BLaER1 (cell line): Measurements from ENCODE around the gene SNTA1.

ENCODE experiments used
- H3K27ac ChIP-seq: shearing (Covaris generic); formaldehyde crosslinking; 2 replicates; pipeline ENCODE4 v1.8.1; 2022
- H3K27me3 ChIP-seq: shearing (Covaris generic); formaldehyde crosslinking; 2 replicates; pipeline ENCODE4 v1.8.1; 2022
- H3K36me3 ChIP-seq: shearing (Covaris generic); formaldehyde crosslinking; 2 replicates; pipeline ENCODE4 v1.8.1; 2022
- H3K4me1 ChIP-seq: shearing (Covaris generic); formaldehyde crosslinking; 2 replicates; pipeline ENCODE4 v1.8.1; 2022
- H3K4me2 ChIP-seq: shearing (Covaris generic); formaldehyde crosslinking; 2 replicates; pipeline ENCODE4 v1.8.1; 2022
- H3K4me3 ChIP-seq: shearing (Covaris generic); formaldehyde crosslinking; 2 replicates; pipeline ENCODE4 v1.8.1; 2022
- H3K9ac ChIP-seq: shearing (Covaris generic); formaldehyde crosslinking; 2 replicates; pipeline ENCODE4 v1.8.1; 2022
- H3K9me3 ChIP-seq: shearing (Covaris generic); formaldehyde crosslinking; 2 replicates; pipeline ENCODE4 v1.8.1; 2022
- H4K20me1 ChIP-seq: shearing (Covaris generic); formaldehyde crosslinking; 2 replicates; pipeline ENCODE4 v1.8.1; 2022
- Cebpa-rat ChIP-seq: shearing (Covaris generic); IDR thresholded peaks from 2 replicates; pipeline ENCODE4 v1.8.1; 2022

Gene SNTA1

GRCh38 chr20:33411711-33412483 is 31.7 kb downstream of the SNTA1 start:
- Histone ChIP-seq H3K4me2 (peak overlapping the region; percentile 94), H3K27ac (peak overlapping the region; percentile 92; the same call in 1 of the 2 replicates), H3K36me3 (peaks cover 53% of the 10 kb centered on the region), H4K20me1 (no peaks in the 10 kb centered on the region), H3K9me3 (no peaks in the 10 kb centered on the region; the same call in 1 of the 2 replicates), H3K27me3 (no peaks in the 10 kb centered on the region), H3K9ac (no peak overlapping the region), H3K4me1 (peaks cover 56% of the 10 kb centered on the region), H3K4me3 (no peak overlapping the region)
- TF ChIP-seq Cebpa-rat = no peak

GRCh38 chr20:33411242-33411641 is 32.3 kb downstream of the SNTA1 start:
- Histone ChIP-seq H4K20me1 (no peaks in the 10 kb centered on the region), H3K4me1 (peaks cover 62% of the 10 kb centered on the region), H3K9ac (no peak overlapping the region), H3K27me3 (no peaks in the 10 kb centered on the region), H3K36me3 (peaks cover 49% of the 10 kb centered on the region), H3K4me2 (peak overlapping the region; percentile 94), H3K9me3 (no peaks in the 10 kb centered on the region; the same call in 1 of the 2 replicates), H3K4me3 (no peak overlapping the region), H3K27ac (peak overlapping the region; percentile 92)
- TF ChIP-seq Cebpa-rat = no peak

GRCh38 chr20:33410081-33410742 is 33.4 kb downstream of the SNTA1 start:
- no peaks in the 10 kb centered on the region; the same call in 1 of the 2 replicates for H3K9me3 ChIP-seq
- H4K20me1 ChIP-seq = no peaks in the 10 kb centered on the region
- TF ChIP-seq Cebpa-rat = no peak
- H3K27ac ChIP-seq = peak overlapping the region; percentile 92
- peak overlapping the region; percentile 25; the same call in 1 of the 2 replicates for H3K9ac ChIP-seq
- no peaks in the 10 kb centered on the region for H3K27me3 ChIP-seq
- H3K4me1 ChIP-seq = peaks cover 65% of the 10 kb centered on the region
- no peak overlapping the region for H3K4me3 ChIP-seq
- peaks cover 50% of the 10 kb centered on the region for H3K36me3 ChIP-seq
- H3K4me2 ChIP-seq = peak overlapping the region; percentile 94

GRCh38 chr20:33408716-33409654 is 34.6 kb downstream of the SNTA1 start:
- H3K9ac ChIP-seq = peak overlapping the region; percentile 80
- TF ChIP-seq Cebpa-rat = no peak
- H3K4me2 ChIP-seq = peak overlapping the region; percentile 94
- H3K4me3 ChIP-seq = peak overlapping the region; percentile 59
- H3K4me1 ChIP-seq = peaks cover 65% of the 10 kb centered on the region
- H4K20me1 ChIP-seq = no peaks in the 10 kb centered on the region
- H3K27me3 ChIP-seq = no peaks in the 10 kb centered on the region
- peaks cover 50% of the 10 kb centered on the region for H3K36me3 ChIP-seq
- no peaks in the 10 kb centered on the region; the same call in 1 of the 2 replicates for H3K9me3 ChIP-seq
- H3K27ac ChIP-seq = peak overlapping the region; percentile 92

- H3K4me3 ChIP-seq = peak overlapping the region; percentile 59
- no peaks in the 10 kb centered on the region; the same call in 1 of the 2 replicates for H3K9me3 ChIP-seq
- H3K4me1 ChIP-seq = peaks cover 65% of the 10 kb centered on the region
- H3K36me3 ChIP-seq = peaks cover 50% of the 10 kb centered on the region
- peak overlapping the region; percentile 94 for H3K4me2 ChIP-seq
- H3K9ac ChIP-seq = peak overlapping the region; percentile 80
- H3K27me3 ChIP-seq = no peaks in the 10 kb centered on the region
- TF ChIP-seq Cebpa-rat = no peak
- peak overlapping the region; percentile 92 for H3K27ac ChIP-seq
- H4K20me1 ChIP-seq = no peaks in the 10 kb centered on the region
Observed at GRCh38 chr20:33408313-33408712, 35.2 kb downstream of the SNTA1 start.

GRCh38 chr20:33407796-33408195 is 35.8 kb downstream of the SNTA1 start:
- peak overlapping the region; percentile 59 for H3K4me3 ChIP-seq
- no peaks in the 10 kb centered on the region for H3K27me3 ChIP-seq
- peaks cover 50% of the 10 kb centered on the region for H3K36me3 ChIP-seq
- peaks cover 68% of the 10 kb centered on the region for H3K4me1 ChIP-seq
- TF ChIP-seq Cebpa-rat = no peak
- H3K9ac ChIP-seq = peak overlapping the region; percentile 80
- no peaks in the 10 kb centered on the region for H4K20me1 ChIP-seq
- H3K4me2 ChIP-seq = peak overlapping the region; percentile 94
- peak overlapping the region; percentile 92 for H3K27ac ChIP-seq
- H3K9me3 ChIP-seq = no peaks in the 10 kb centered on the region; the same call in 1 of the 2 replicates

- Histone ChIP-seq H3K9ac (no peak overlapping the region; the same call in 1 of the 2 replicates), H3K4me3 (peak overlapping the region; percentile 59)
Observed at GRCh38 chr20:33407251-33407650, 36.3 kb downstream of the SNTA1 start.

GRCh38 chr20:33404281-33404680 is 39.3 kb downstream of the SNTA1 start:
- no peak overlapping the region for H3K4me2 ChIP-seq
- no peak overlapping the region for H3K27ac ChIP-seq
- H3K9ac ChIP-seq = no peak overlapping the region
- peaks cover 19% of the 10 kb centered on the region for H4K20me1 ChIP-seq
- peaks cover 63% of the 10 kb centered on the region for H3K4me1 ChIP-seq
- peaks cover 28% of the 10 kb centered on the region for H3K36me3 ChIP-seq
- H3K4me3 ChIP-seq = no peak overlapping the region
- no peak for TF ChIP-seq Cebpa-rat
- no peaks in the 10 kb centered on the region for H3K27me3 ChIP-seq
- H3K9me3 ChIP-seq = no peaks in the 10 kb centered on the region; the same call in 1 of the 2 replicates

More at GRCh38 chr20:33407251-33407650, 36.3 kb downstream of the SNTA1 start:
- peak overlapping the region; percentile 94 for H3K4me2 ChIP-seq
- H3K4me1 ChIP-seq = peaks cover 71% of the 10 kb centered on the region
- no peak for TF ChIP-seq Cebpa-rat
- H3K36me3 ChIP-seq = peaks cover 44% of the 10 kb centered on the region
- no peaks in the 10 kb centered on the region for H4K20me1 ChIP-seq
- H3K27ac ChIP-seq = peak overlapping the region; percentile 92
- no peaks in the 10 kb centered on the region; the same call in 1 of the 2 replicates for H3K9me3 ChIP-seq
- no peaks in the 10 kb centered on the region for H3K27me3 ChIP-seq

GRCh38 chr20:33401921-33402369 is 41.6 kb downstream of the SNTA1 start:
- peak overlapping the region; percentile 83 for H3K27ac ChIP-seq
- no peaks in the 10 kb centered on the region for H3K9me3 ChIP-seq
- peak overlapping the region; percentile 91 for H3K9ac ChIP-seq
- no peak for TF ChIP-seq Cebpa-rat
- peak overlapping the region; percentile 97 for H3K4me3 ChIP-seq
- H3K4me1 ChIP-seq = peaks cover 42% of the 10 kb centered on the region
- no peaks in the 10 kb centered on the region for H3K27me3 ChIP-seq
- peaks cover 28% of the 10 kb centered on the region for H3K36me3 ChIP-seq
- peak overlapping the region; percentile 96 for H3K4me2 ChIP-seq
- peaks cover 42% of the 10 kb centered on the region for H4K20me1 ChIP-seq
